Superior temporal gyrus (tissue), 1 donor: ENCODE results near the gene ZNF467.
A peak's percentile ranks its signal among the peaks of the same experiment; 100 is the strongest.

Experiments
- DNase-seq: peaks from one replicate; pipeline ENCODE4 v3.0.0-alpha.2; 2016; ENCODE audit errors: extremely low spot score

ZNF467 gene

DNA sequence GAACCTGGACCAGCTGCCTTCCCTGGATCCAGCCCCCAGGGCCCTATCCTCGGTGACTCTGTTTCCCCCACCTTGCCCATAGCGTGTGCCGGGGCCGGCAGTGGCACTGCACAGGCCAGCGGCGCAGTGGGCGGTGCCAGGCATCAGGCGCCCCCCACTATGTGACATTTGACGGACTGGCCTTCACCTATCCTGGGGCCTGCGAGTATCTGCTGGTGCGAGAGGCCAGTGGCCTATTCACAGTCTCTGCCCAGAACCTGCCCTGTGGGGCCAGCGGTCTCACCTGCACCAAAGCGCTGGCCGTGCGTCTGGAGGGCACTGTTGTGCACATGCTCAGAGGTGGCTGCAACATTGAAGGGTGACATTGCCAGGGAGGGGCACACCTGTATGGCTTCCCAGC, 12.0 kb upstream of the ZNF467 start:
- no peak for DNase-seq

DNA sequence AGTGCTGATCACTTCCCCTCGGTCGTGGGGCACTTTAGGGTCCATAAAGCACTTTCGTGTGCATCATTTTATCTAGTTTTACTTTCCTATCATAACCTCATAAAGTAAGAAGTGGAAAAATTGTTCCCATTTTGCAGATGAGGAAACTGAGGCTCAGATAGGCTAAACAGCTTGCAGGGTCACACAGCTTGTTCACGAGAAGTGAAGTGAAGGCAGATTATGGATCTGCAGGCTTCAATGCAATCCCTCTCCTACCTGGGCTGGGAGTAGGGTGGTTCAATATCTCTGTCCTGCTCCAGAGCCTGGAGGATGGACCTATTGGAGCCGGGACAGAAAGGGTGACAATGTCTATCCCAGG, 10.8 kb upstream of the ZNF467 start:
- DNase-seq = no peak

DNA sequence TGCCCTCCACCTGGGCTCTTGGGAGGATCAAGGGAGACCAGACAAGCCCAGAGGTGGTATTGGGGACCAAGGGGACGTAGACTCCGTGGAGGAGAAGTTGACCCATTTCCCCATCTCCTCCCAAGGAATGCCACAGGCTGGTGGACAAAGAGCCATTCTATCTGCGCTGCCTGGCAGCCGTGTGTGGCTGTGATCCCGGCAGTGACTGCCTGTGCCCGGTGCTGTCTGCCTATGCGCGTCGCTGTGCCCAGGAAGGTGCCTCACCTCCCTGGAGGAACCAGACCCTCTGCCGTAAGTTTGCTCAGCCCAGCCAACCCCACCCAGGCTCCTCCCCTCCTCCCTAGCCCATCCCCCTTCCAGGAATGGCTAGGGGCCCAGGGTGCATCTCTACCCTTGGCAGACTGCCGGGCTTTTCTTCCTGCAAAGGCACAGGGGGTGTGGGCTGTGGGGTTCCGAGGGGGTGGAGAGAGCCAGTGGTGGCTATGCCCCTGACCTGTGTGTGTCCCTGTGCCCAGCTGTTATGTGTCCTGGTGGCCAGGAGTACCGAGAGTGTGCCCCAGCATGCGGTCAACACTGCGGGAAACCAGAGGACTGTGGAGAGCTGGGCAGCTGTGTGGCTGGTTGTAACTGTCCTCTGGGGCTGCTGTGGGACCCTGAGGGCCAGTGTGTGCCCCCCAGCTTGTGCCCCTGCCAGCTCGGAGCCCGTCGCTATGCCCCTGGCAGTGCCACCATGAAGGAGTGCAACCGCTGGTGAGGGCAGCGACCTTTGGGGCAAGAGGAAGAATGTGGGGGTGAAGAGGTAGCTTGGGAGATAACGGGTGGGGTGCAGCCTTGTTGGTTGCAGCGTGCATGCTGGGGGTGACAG, 10.2 kb upstream of the ZNF467 start:
- DNase-seq = peak; percentile 65

DNA sequence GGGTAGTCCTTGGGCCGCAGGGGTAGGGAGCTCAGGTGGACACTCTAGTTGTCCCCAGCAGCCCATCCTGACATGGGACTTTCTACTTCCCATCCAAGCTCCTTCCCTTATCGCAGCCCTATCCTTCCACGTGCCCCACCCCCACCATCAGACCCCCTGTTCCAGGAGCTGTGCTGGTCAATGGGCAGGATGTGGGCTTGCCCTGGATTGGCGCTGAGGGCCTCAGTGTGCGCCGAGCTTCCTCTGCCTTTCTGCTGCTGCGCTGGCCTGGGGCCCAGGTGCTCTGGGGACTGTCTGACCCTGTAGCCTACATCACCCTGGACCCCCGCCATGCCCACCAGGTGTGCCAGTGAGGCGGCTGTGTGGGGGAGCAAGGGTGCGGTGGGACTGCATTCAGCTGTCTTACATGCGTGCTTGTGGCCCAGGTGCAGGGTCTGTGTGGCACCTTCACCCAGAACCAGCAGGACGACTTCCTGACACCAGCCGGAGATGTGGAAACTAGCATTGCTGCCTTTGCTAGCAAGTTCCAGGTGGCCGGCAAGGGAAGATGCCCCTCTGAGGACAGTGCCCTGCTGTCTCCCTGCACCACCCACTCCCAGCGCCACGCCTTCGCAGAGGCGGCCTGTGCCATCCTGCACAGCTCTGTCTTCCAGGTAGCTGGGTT, 9.4 kb upstream of the ZNF467 start:
- no peak for DNase-seq

DNA sequence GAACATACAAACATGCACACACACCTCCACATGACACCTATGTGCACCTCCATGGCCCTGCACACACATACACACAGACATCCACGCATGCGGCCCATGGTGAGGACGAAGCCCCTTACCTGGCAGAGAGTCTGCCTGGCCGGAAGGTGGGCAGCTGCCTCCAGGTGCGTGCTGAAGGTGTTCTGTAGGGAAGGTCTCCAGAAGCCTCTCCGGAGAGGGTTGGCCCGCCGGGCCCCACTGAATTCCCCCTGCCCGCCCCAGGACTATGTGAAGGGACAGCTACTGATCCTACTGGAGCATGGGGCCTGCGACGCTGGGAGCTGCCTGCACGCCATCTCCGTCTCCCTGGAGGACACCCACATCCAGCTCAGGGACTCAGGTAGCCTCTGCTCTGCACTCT, 8.5 kb upstream of the ZNF467 start:
- no peak for DNase-seq

DNA sequence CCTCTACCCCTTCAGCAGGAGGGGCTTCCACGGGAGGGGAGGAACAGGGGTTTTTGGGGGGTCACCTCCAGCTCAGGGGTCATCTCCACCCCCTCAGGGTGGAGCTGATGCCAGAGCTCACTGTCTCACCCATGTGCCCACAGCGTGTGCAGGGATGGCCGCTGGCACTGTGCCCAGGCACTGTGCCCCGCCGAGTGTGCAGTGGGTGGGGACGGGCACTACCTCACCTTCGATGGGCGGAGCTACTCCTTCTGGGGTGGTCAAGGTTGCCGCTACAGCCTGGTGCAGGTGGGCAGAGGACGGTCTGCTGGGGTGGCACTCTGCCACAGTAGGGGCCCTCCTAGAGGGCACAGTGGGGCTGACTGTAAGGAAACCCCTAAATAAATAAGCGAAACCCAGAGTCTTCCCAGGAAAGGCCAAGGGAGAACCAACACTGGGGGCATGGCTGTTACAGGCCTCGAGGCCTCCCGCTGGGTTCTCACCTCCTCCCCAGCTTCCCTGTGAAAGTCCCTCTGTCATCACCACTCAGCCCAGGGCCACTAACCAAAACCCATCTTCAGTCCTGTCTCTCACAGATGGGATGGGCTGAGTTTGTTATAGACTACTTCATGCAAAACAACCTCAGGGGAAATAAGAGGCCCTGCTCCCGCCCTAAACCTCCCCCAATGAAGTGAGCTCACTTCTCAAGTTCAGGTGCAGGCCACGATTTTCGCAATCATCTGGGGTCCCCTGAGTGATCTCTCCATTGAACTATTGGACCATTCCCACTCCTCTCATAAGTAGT, 7.4 kb upstream of the ZNF467 start:
- DNase-seq = no peak

DNA sequence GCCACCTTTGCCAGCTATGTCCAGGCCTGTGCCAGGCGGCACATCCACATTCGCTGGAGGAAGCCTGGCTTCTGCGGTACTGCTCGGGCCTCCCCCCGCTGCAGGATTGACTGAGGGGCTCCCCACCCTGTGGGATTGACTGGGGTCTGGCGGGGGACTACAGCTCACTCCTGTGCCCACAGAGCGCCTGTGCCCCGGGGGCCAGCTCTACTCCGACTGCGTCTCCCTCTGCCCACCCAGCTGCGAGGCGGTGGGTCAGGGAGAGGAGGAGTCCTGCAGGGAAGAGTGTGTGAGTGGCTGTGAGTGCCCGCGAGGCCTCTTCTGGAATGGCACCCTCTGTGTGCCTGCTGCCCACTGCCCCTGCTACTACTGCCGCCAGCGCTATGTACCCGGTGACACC, 6.7 kb upstream of the ZNF467 start:
- DNase-seq = no peak

DNA sequence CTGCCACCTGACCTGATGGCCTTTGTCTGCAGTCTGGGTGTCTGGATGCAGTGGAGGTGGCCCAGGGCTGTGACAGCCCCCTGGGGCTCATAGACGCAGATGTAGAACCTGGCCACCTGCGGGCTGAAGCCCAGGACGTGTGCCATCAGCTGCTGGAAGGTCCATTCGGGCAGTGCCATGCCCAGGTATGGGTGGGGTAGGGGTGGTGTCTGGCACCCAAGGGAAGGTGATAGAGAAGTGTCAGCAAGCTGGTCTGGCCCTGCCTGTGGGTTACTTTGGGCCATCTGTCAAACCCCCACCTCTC, 6.1 kb upstream of the ZNF467 start:
- DNase-seq = no peak

DNA sequence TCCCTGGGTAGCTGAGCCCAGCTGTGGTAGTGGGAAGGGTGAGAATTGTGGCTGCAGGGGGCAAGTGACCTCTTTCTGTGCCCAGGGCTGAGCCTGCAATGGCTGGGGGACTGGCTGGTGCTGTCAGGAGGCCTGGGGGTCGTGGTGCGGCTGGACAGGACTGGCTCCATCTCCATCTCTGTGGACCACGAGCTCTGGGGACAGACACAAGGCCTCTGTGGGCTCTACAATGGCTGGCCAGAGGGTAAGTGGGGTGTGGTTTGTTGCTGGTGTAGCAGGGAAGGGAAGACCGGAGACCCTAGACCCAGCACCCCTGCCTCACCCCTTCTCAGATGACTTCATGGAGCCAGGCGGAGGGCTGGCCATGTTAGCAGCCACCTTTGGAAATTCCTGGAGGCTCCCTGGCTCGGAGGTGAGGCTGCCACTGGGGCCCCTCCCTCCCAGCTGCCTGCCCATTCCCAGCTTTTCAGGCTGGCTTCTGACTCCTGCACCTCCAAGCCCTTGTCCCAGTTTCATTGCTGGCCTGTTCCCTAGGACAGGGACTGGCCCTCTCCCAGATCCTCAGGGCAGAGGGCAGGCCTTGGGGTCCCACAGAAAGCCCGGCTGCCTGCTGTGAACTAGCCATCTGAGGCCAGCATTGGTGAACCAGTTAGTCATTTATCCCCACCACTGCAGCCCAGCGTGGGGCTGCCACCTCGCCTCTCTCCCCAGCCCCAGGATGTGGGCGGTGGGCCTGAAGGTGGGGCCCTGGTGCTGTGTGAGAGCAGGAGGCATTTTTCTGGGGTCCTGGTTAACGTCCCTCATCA, 5.5 kb upstream of the ZNF467 start:
- DNase-seq = no peak

DNA sequence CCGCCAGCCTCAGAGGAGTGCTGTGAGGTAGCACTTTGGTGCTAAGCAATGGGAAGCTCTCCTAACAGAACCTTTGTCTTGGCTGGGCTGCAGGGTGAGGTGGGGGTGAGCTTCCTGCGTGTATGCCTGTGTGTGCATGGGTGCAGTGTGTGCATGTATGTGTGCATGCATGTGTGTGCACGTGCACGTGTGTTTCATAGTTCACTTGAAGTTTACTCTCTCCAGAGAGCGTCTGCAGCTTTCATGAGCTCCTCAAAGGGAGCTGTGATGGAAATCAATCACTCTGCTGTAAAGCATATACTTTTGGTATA, 4.9 kb upstream of the ZNF467 start:
- no peak for DNase-seq

DNA sequence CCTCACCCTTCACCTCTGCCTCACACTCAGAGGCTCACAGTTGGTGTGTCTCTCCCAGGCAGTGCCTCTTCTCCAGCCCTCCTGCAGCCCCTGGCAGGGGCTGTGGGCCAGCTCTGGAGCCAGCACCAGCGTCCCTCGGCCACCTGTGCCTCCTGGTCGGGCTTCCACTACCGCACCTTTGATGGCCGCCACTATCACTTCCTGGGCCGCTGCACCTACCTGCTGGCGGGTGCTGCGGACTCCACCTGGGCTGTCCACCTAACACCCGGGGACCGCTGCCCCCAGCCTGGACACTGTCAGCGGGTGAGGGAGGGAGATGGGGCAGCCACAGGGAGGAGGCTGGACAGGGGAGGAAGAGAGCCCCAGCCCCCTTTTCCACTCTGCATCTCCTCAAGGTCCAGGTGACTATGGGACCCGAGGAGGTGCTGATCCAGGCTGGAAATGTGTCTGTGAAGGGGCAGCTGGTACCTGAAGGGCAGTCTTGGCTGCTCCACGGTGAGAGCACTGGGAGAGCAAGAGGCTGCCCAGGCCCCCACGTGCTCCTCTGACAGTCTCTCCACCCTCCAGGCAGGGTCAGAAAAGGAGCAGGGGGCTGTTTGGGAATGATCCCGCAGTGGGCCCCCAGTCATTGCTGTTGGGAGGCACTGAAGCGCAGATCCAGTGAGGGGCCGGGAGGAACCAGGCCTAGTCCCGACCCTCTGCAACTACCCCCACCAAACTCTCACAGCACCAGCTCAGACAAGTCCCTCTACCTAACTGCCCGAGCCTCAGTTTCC, 4.4 kb upstream of the ZNF467 start:
- no peak for DNase-seq

DNA sequence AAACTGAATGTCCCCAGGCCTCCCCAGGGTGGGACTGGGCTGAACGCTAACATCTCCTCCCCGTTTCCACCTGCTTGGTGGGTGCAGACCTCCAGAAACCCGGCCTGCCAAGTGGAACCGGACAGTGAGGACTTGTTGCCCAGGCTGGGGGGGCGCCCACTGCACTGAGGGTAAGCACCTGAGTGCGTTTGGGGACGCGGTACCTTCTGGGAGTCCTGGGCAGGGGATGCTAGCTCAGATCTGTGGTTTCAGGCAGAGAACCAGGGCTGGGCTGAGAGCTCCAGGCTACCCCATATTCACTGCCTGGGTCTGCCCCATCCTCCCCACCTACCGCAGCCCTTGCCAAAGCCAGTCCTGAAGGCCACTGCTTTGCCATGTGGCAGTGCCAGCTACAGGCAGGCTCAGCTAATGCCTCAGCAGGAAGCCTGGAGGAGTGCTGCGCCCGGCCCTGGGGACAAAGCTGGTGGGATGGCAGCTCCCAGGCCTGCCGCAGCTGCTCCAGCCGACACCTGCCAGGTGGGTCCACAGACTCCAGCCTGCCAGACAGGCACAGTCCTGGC, 3.5 kb upstream of the ZNF467 start:
- no peak for DNase-seq

DNA sequence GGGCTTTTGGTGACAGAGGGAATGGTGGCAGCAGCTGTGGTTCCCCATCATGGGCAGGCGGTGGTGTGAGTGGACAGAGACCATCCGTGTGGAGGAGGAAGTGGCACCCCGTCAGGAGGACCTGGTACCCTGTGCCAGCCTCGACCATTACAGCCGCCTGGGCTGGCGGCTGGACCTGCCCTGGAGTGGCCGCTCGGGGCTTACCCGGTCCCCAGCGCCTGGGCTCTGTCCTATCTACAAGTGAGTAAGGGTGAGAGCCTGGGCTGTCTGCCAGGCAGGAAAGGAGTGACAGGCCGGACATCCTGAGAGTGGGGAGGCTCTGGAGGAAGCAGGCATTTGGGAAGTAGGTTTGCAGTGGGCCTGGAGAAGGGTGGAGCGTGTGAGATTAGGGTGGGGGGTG, 2.9 kb upstream of the ZNF467 start:
- DNase-seq = no peak

DNA sequence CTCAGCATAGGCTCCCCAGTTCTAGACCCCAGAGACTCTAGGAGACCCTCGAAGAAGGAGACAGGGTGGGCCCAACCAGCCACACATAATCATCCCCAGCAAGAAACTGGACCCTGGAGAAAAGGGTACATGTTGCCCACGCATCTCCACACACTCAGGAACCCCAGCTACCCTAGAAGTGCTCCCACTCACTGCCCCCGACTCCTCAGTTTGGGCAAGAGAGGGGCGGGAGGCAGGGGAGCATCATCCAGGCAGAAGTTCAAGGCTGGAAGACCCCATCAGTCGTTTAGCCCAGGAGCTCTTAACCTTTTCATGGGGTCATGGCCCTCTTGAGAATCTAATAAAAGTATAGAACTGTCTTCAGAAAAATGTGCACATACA, 1.8 kb upstream of the ZNF467 start:
- no peak for DNase-seq

DNA sequence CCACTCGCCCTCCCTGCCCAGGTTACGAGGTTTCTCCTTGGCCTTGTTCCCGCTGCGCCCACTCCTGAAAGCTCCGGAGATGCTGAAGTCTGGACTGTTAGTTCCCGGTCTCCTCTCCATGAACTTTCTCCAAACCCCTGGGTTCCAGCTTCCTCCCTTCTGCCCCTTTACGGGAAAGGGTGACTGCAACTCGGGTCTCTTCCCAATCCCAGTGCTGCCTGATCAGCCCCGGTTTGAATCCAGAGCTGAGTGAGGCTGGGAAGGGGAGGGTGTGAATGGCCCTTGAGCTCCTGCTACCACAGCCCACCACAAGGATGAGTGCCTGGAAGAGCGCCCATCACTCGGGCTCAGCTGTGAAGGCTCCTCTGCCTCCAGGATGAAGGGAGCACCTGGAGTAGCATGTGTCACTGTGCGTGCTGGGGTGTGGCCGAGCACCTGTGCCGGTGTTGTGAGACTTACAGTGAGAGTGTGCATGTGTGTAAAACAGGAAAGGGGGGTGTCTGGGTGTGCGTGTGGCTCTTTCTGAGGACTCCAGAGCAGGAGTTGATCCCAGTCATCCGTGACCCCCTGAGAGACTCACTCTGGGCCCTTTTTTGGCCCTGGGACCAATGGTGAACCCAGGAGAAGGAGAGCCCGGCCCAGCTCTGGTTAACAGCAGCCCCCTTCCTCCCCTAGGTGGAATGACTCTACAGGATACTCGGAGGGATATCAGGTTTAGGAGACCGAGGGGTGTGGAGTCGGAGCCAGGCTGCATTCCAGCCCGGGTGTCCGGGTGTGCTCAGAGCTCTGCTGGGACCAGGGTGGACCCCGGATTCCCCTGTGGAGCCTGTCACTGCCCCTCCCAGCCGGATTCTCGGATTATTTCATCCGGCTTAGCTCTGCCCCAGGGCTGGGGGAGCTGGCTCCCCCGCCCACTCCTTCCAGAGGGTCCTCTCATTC, 1.1 kb upstream of the ZNF467 start:
- DNase-seq = no peak

DNA sequence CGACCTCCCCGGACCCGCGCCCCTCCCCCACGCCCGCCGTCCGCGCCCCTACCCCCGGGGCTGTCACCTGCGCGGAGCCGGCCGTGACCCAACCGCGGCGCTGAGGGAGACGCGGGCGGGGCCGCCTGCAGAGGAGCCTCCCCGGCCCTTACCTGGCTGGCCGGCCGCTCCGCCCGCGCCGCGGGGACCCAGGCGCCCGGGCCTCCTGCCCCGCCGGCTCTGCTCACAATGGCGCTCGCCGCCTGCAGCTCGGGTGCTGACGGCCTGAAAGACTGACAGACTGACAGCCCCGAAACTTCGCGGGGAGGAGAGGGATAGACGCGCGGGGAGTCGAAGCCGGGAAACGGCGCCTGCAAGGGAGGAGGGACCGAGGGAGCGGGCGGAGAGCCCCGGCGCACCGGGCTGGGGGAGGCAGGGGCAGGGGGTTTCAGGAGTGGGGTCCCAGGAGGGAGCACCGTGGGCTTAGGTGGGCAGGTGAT, 393 bp downstream of the ZNF467 start:
- no peak for DNase-seq

DNA sequence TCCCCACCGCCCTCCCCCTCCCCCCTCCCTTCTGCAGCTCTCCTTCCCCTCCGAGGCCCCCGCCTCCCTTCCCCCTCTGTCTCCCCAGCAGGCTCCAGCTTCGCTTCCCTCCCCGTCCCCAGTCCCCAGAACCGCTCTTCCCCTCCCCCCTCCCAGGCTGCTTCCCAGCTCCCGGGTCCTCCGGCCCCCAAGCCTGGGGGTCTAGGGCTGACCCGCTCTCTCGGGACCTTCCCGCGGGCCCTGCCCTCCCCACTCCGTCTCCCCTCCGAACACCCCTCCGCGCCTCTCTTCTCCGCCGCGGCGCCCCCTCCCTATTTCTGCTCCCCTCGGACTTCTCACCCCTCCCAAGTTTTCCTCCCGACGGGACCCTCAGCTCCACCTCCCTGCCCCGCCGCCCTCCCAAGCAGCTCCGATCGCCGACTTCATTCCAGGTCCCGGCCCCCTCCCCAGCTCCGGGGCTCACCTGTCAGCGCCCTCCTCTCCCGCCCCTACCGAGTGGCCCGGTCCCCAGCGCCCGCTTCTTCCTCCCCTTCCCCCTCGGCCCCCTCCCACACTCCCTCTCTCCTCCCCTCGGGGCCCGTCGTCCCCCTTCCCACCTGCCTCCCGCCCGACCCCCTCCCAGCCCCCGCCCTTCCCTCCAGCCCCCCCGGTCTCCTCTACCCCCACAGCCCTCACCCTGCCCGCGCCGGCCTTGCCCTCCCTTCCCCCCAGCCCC, 990 bp downstream of the ZNF467 start:
- no peak for DNase-seq

DNA sequence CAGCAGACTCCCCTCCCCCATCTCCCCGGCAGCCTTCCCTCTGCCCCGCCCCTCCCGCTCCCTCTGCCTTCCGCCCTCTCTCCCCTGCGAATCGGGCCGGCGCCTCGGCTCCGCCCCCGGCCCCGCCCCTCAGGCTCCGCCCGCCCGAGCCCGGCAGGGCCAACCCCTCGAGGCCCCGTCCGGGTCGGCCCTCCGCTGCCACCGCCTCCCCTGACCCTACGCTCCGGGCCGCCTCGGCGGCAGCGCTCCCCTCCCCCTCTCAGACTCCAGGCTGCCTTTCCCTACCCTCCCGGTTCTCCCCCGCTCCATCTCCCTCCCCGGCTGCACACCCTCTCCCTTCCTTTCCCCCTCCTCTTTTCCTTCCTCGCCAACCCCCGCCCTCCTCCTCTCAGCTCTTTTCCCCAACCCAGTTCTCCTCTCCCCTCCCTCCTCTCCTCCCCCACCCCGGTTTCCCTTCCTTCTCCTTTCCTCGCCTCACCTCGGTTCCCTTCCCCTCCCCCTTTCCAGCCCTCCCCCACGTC, 1.6 kb downstream of the ZNF467 start:
- DNase-seq = peak; percentile 64
